ENCODE results near the gene MESP2. TPM values are rescaled to one million over a fixed set of nuclear protein-coding genes. Genes with fewer than 3 reads are reported as not detected.

MESP2 gene
- total and polyA plus RNA-seq, 4 donors, result 0.03 TPM; not detected in 3

GRCh38 chr15:89809093-89809786, 33.1 kb downstream of the MESP2 start (continued):
- TF ChIP-seq MAX (IDR thresholded peaks at IDR 0.05), result no peak
- no peak for TF ChIP-seq HNF4A (conservative IDR thresholded peaks at IDR 0.05)
- TF ChIP-seq RAD21 (IDR thresholded peaks at IDR 0.05), result no peak
- no peak for TF ChIP-seq ZBTB33 (IDR thresholded peaks at IDR 0.05)

- 91% methylated on average over 5 of the region's 5 CpGs for WGBS
- H3K9ac ChIP-seq (ENCODE audit: low read depth in 1 of 2, low read length in 2 of 2), result no peak overlapping the region
- TF ChIP-seq REST (IDR thresholded peaks at IDR 0.05), result no peak
- no peak for TF ChIP-seq FOXA1 (IDR thresholded peaks at IDR 0.05)
- no peak for TF ChIP-seq SP1 (IDR thresholded peaks at IDR 0.05)
- no peak for TF ChIP-seq ATF3 (IDR thresholded peaks at IDR 0.05)
- TF ChIP-seq HNF4G (IDR thresholded peaks at IDR 0.05), result no peak
- TF ChIP-seq EGR1 (IDR thresholded peaks at IDR 0.05; ENCODE audit: low read depth in 2 of 2), result no peak
- TF ChIP-seq HNF4A (conservative IDR thresholded peaks at IDR 0.05), result no peak
- no peak for TF ChIP-seq RXRA (IDR thresholded peaks at IDR 0.05)
- TF ChIP-seq CTCF (IDR thresholded peaks at IDR 0.05; ENCODE audit: low read depth, low read length, missing input control), result no peak
- TF ChIP-seq TAF1 (conservative IDR thresholded peaks at IDR 0.05), result no peak
- no peak overlapping the region for H3K4me3 ChIP-seq (ENCODE audit: low read depth in 1 of 3, low read length in 3 of 3)
- H3K27me3 ChIP-seq (ENCODE audit: control insufficient read depth in 4 of 4, insufficient read depth in 4 of 4, low read length in 3 of 4), result no peaks in the 10 kb centered on the region
- peaks cover 20 to 81% (median 62%) of the 10 kb centered on the region in 4 donors for H3K4me1 ChIP-seq (ENCODE audit: control insufficient read depth in 4 of 4, insufficient read depth in 4 of 4, low read length in 3 of 4)
- DNase-seq (ENCODE audit: low spot score), result no peak
- H3K9me3 ChIP-seq (ENCODE audit: control insufficient read depth in 4 of 4, low read length in 3 of 4), result no peaks in the 10 kb centered on the region
- H3K27ac ChIP-seq (ENCODE audit: low read depth in 1 of 2, low read length in 2 of 2), result no peak overlapping the region
- no peaks in the 10 kb centered on the region for H3K36me3 ChIP-seq (ENCODE audit: control insufficient read depth in 4 of 4, insufficient read depth in 3 of 4, low read depth in 1 of 4, low read length in 3 of 4)
These were observed 33.6 kb downstream of the MESP2 start for GRCh38 chr15:89809787-89810148.

All from liver (tissue), 9 donors.